NT2/D1 (cell line): Measurements from ENCODE around the gene CYP2A6.

Source experiments
- DNase-seq: peaks from one replicate; pipeline ENCODE4 v3.0.0-alpha.2; 2011; ENCODE audit warnings: low read depth, low spot score
- H3K27me3 ChIP-seq: 2 replicates; pipeline ENCODE4 v1.6.0; 2011; ENCODE audit warnings: mild to moderate bottlenecking; ENCODE audit not compliant: insufficient read length, insufficient read depth
- H3K36me3 ChIP-seq: 2 replicates; pipeline ENCODE4 v1.6.1; 2011; ENCODE audit warnings: mild to moderate bottlenecking, low read length, mixed read lengths; ENCODE audit not compliant: insufficient read depth, insufficient read length
- H3K4me1 ChIP-seq: 2 replicates; pipeline ENCODE4 v1.5.1; 2011; ENCODE audit not compliant: insufficient read depth, insufficient read length
- H3K4me3 ChIP-seq: 2 replicates; pipeline ENCODE4 v1.5.1; 2011; ENCODE audit warnings: low read depth; ENCODE audit not compliant: insufficient read length
- H3K9ac ChIP-seq: 2 replicates; pipeline ENCODE4 v1.6.0; 2011; ENCODE audit warnings: low read depth; ENCODE audit not compliant: insufficient read length
- H3K9me3 ChIP-seq: 2 replicates; pipeline ENCODE4 v1.5.1; 2011; ENCODE audit warnings: mild to moderate bottlenecking, low read length; ENCODE audit not compliant: insufficient read depth
- SUZ12 ChIP-seq: IDR thresholded peaks from 2 replicates; pipeline ENCODE4 v1.6.1; 2011; ENCODE audit not compliant: insufficient read length, insufficient read depth; ENCODE audit errors: extremely low read depth
- YY1 ChIP-seq: IDR thresholded peaks from 2 replicates; pipeline ENCODE4 v1.6.1; 2011; ENCODE audit not compliant: insufficient read length, insufficient read depth
- ZNF274 ChIP-seq: IDR thresholded peaks from 2 replicates; pipeline ENCODE4 v1.6.1; 2011; ENCODE audit warnings: mild to moderate bottlenecking, low read depth, low read length

CYP2A6 gene

GRCh38 chr19:40805258-40805868 lies 44.9 kb downstream of the CYP2A6 start:
- H3K4me3 ChIP-seq: no peak overlapping the region
- no peaks in the 10 kb centered on the region for H3K27me3 ChIP-seq
- DNase-seq: no peak
- H3K9ac ChIP-seq: no peak overlapping the region
- peaks cover 48% of the 10 kb centered on the region for H3K4me1 ChIP-seq
- no peak for TF ChIP-seq SUZ12
- TF ChIP-seq ZNF274: no peak
- TF ChIP-seq YY1: no peak
- peaks cover 81% of the 10 kb centered on the region for H3K36me3 ChIP-seq
- no peaks in the 10 kb centered on the region for H3K9me3 ChIP-seq

GRCh38 chr19:40804783-40805242 lies 45.4 kb downstream of the CYP2A6 start:
- peaks cover 83% of the 10 kb centered on the region for H3K36me3 ChIP-seq
- H3K9ac ChIP-seq: no peak overlapping the region
- DNase-seq: no peak
- H3K4me3 ChIP-seq: no peak overlapping the region
- no peaks in the 10 kb centered on the region for H3K9me3 ChIP-seq
- H3K27me3 ChIP-seq: no peaks in the 10 kb centered on the region
- peaks cover 46% of the 10 kb centered on the region for H3K4me1 ChIP-seq
- TF ChIP-seq YY1: no peak
- no peak for TF ChIP-seq ZNF274
- no peak for TF ChIP-seq SUZ12

- H3K36me3 ChIP-seq: peaks cover 77% of the 10 kb centered on the region
- no peak overlapping the region for H3K9ac ChIP-seq
- no peaks in the 10 kb centered on the region for H3K27me3 ChIP-seq
- H3K4me1 ChIP-seq: peaks cover 41% of the 10 kb centered on the region
- TF ChIP-seq ZNF274 (no peak), SUZ12 (no peak), YY1 (no peak)
- no peak for DNase-seq
- H3K4me3 ChIP-seq: no peak overlapping the region
- no peaks in the 10 kb centered on the region for H3K9me3 ChIP-seq
Observed at GRCh38 chr19:40803857-40804782, 46.1 kb downstream of the CYP2A6 start.

- Histone ChIP-seq H3K9ac (peak overlapping the region; percentile 25), H3K4me1 (peaks cover 41% of the 10 kb centered on the region), H3K27me3 (no peaks in the 10 kb centered on the region), H3K9me3 (no peaks in the 10 kb centered on the region), H3K4me3 (no peak overlapping the region), H3K36me3 (peaks cover 68% of the 10 kb centered on the region)
- no peak for TF ChIP-seq YY1
- no peak for TF ChIP-seq SUZ12
- TF ChIP-seq ZNF274: no peak
- DNase-seq: no peak
Observed at GRCh38 chr19:40803170-40803856, 46.9 kb downstream of the CYP2A6 start.

GRCh38 chr19:40802300-40803169 lies 47.7 kb downstream of the CYP2A6 start:
- Histone ChIP-seq H3K9ac (peak overlapping the region; percentile 23), H3K4me1 (peaks cover 40% of the 10 kb centered on the region), H3K27me3 (no peaks in the 10 kb centered on the region), H3K9me3 (no peaks in the 10 kb centered on the region), H3K4me3 (peak overlapping the region; percentile 8), H3K36me3 (peaks cover 61% of the 10 kb centered on the region)
- no peak for DNase-seq
- TF ChIP-seq YY1 (no peak), SUZ12 (no peak)

- peak overlapping the region; percentile 71 for H3K4me3 ChIP-seq
- peaks cover 55% of the 10 kb centered on the region for H3K36me3 ChIP-seq
- H3K9me3 ChIP-seq: no peaks in the 10 kb centered on the region
- H3K9ac ChIP-seq: peak overlapping the region; percentile 70
- peaks cover 35% of the 10 kb centered on the region for H3K4me1 ChIP-seq
- DNase-seq: no peak
- no peak for TF ChIP-seq ZNF274
- TF ChIP-seq SUZ12: no peak
- TF ChIP-seq YY1: no peak
- H3K27me3 ChIP-seq: no peaks in the 10 kb centered on the region
Observed at GRCh38 chr19:40801426-40802299, 48.6 kb downstream of the CYP2A6 start.
